ENCODE results near the gene GLIPR2. TPM values are rescaled to one million over a fixed set of nuclear protein-coding genes. Genes with fewer than 3 reads are reported as not detected.
"Not testable (repeated sequence)": the region's sequence is repeated elsewhere in the genome, so short reads cannot be mapped to it uniquely, and the experiment has no call there.

GLIPR2 gene
- total and polyA plus RNA-seq, 4 experiments from 2014 or later = 17.0 to 213 (median 79.5) TPM

DNA sequence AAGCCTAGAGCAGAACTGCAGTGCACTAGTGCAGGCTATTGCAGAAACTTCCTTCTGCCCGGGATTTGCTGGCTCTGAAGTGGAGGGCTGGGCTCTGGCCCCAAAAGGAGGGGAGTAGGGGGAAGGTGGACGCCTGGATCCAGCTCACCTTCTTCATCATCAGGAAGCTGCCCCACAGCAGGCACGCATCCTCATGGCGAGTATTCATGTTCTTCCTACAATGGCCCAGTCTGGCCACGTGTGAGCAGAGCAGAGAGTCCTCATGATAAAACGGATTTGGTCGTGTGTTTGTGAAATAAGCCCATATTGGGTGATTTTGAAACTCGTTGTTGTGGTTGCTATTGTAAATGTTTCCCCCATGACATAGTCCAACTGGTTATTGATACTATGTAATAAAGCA is 8.2 kb upstream of the GLIPR2 start:
- Mint-ChIP-seq H3K27me3 (no peaks in the 10 kb centered on the region), H3K4me3 (peak overlapping the region in 1 of 8 donors; percentile 5), H3K36me3 (no peaks in the 10 kb centered on the region), H3K9me3 (peaks cover 0 to 1% (median 0%) of the 10 kb centered on the region in 8 donors), H3K4me1 (peaks cover 16 to 35% (median 27%) of the 10 kb centered on the region in 4 donors), H3K27ac (peak overlapping the region in 4 of 7 donors; percentile 47 to 92 (median 67))
- no peaks in the 10 kb centered on the region for H3K36me3 ChIP-seq (ENCODE audit: insufficient read depth, low read length)
- no peak overlapping the region for H3K4me3 ChIP-seq (ENCODE audit: low read length in 2 of 2)
- POLR2A ChIA-PET (ENCODE audit: partially characterized antibody) = interaction anchor here (0.6 to 1.0 kb wide), 5 partner anchors 9 to 272 kb away, joined by 3 to 6 read pairs (median 3); partner anchors contain the start of genes GLIPR2 and RNF38
- H3K4me1 ChIP-seq (ENCODE audit: insufficient read depth, low read length) = peaks cover 33% of the 10 kb centered on the region
- CTCF ChIA-PET (ENCODE audit: partially characterized antibody) = interaction anchor here (1.4 to 3.1 kb wide), 3 partner anchors 25 to 38 kb away, joined by 4 to 22 read pairs (median 9); no protein-coding TSS in a partner anchor
- H3K27me3 ChIP-seq (ENCODE audit: insufficient read depth, low read length) = no peaks in the 10 kb centered on the region
- no peaks in the 10 kb centered on the region for H3K9me3 ChIP-seq (ENCODE audit: control insufficient read depth in 1 of 2, low read length in 2 of 2)
- DNase-seq = no peak
- intact Hi-C loops (cut with micrococcal nuclease) = no loop called here
- H3K27ac ChIP-seq (ENCODE audit: low read depth, low read length) = no peak overlapping the region

DNA sequence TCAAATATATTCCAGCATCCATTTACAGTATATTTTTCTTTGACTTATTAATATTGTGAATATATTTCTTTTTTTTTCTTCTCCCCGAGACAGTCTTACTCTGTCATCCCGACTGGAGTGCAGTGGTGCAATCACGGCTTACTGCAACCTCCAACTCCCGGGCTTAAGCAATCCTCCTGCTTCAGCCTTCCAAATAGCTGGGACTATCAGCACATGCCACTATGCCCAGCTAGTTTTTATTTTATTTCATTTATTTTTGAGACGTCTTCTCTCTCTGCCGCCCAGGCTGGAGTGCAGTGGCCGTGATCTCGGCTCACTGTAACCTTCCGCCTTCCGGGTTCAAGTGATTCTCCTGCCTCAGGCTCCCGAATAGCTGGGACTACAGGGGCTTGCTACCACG is 7.4 kb upstream of the GLIPR2 start:
- H3K27ac ChIP-seq (ENCODE audit: low read depth, low read length) = no peak overlapping the region
- Mint-ChIP-seq H3K36me3 (no peaks in the 10 kb centered on the region), H3K27ac (no peak overlapping the region), H3K4me1 (peaks cover 16 to 35% (median 27%) of the 10 kb centered on the region in 4 donors), H3K27me3 (no peaks in the 10 kb centered on the region), H3K4me3 (no peak overlapping the region), H3K9me3 (peaks cover 0 to 1% (median 0%) of the 10 kb centered on the region in 8 donors)
- no peak overlapping the region for H3K4me3 ChIP-seq (ENCODE audit: low read length in 2 of 2)
- ChIA-PET CTCF (ENCODE audit: partially characterized antibody) (interaction anchor here (1.1 to 3.1 kb wide), 3 partner anchors 27 to 38 kb away, joined by 3 to 22 read pairs (median 4); no protein-coding TSS in a partner anchor), POLR2A (ENCODE audit: partially characterized antibody) (no interaction called here)
- peaks cover 33% of the 10 kb centered on the region for H3K4me1 ChIP-seq (ENCODE audit: insufficient read depth, low read length)
- no peak for DNase-seq
- no peaks in the 10 kb centered on the region for H3K9me3 ChIP-seq (ENCODE audit: control insufficient read depth in 1 of 2, low read length in 2 of 2)
- H3K36me3 ChIP-seq (ENCODE audit: insufficient read depth, low read length) = no peaks in the 10 kb centered on the region
- intact Hi-C loops (cut with micrococcal nuclease) = no loop called here
- no peaks in the 10 kb centered on the region for H3K27me3 ChIP-seq (ENCODE audit: insufficient read depth, low read length)

DNA sequence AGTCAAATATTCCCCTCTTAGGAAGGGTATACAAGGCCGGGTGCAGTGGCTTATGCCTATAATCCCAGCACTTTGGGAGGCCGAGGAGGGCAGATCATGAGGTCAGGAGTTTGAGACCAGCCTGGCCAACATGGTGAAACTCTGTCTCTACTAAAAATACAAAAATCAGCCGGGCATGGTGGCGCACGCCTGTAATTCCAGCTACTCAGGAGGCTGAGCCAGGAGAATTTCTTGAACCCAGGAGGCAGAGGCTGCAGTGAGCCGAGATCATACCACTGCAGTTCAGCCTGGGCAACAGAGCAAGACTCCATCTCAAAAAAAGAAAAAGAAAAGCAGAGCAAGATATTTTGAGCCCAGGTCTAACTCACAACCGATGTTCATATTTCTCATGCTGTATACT is 4.9 kb upstream of the GLIPR2 start:
- H3K27me3 Mint-ChIP-seq; intact Hi-C loops (cut with micrococcal nuclease); H3K9me3 Mint-ChIP-seq; H3K36me3 Mint-ChIP-seq; H3K27ac ChIP-seq (ENCODE audit: low read depth, low read length); H3K4me3 ChIP-seq (ENCODE audit: low read length in 2 of 2); H3K9me3 ChIP-seq (ENCODE audit: control insufficient read depth in 1 of 2, low read length in 2 of 2); DNase-seq; H3K27ac Mint-ChIP-seq; H3K4me3 Mint-ChIP-seq; H3K27me3 ChIP-seq (ENCODE audit: insufficient read depth, low read length); H3K36me3 ChIP-seq (ENCODE audit: insufficient read depth, low read length): not testable (repeated sequence)
- ChIA-PET CTCF (ENCODE audit: partially characterized antibody) (interaction anchor here (2.2 to 3.0 kb wide), 2 partner anchors 29 to 32 kb away, joined by 5 to 17 read pairs; no protein-coding TSS in a partner anchor), POLR2A (ENCODE audit: partially characterized antibody) (interaction anchor here (1.4 kb wide), 1 partner anchor 17 kb away, joined by 4 read pairs; no protein-coding TSS in a partner anchor)
- peaks cover 26% of the 10 kb centered on the region for H3K4me1 ChIP-seq (ENCODE audit: insufficient read depth, low read length)
- H3K4me1 Mint-ChIP-seq = peaks cover 12 to 29% (median 19%) of the 10 kb centered on the region in 4 donors

DNA sequence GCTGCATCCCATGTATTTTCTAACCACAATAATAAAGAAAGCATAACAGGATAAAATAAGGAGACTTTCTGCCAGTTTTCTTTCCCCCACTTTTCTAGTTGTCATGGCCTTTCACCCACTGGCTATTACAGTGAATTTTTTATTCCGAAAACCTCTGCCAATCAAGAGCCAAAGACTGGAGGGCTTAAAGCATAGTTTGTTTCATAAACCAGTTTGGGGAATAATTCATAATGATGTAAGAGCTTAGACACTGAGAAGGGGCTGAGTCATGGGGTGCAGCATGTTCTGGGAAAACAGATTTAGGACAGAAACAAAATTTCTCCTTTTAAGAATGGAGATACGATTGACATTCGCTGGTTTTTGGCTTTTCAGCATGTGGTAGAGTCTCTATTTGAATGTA is 4.4 kb upstream of the GLIPR2 start:
- peaks cover 0 to 2% of the 10 kb centered on the region in 2 donors for H3K36me3 Mint-ChIP-seq
- H3K27me3 Mint-ChIP-seq = no peaks in the 10 kb centered on the region
- intact Hi-C loops (cut with micrococcal nuclease) = no loop called here
- H3K27me3 ChIP-seq (ENCODE audit: insufficient read depth, low read length) = no peaks in the 10 kb centered on the region
- H3K27ac Mint-ChIP-seq = no peak overlapping the region
- H3K27ac ChIP-seq (ENCODE audit: low read depth, low read length) = no peak overlapping the region
- peaks cover 10 to 27% (median 17%) of the 10 kb centered on the region in 4 donors for H3K4me1 Mint-ChIP-seq
- POLR2A ChIA-PET (ENCODE audit: partially characterized antibody) = interaction anchor here (1.4 kb wide), 1 partner anchor 17 kb away, joined by 4 read pairs; no protein-coding TSS in a partner anchor
- CTCF ChIA-PET (ENCODE audit: partially characterized antibody) = interaction anchor here (1.0 to 3.0 kb wide), 3 partner anchors 30 to 34 kb away, joined by 3 to 17 read pairs (median 5); no protein-coding TSS in a partner anchor
- no peak overlapping the region for H3K4me3 Mint-ChIP-seq
- H3K4me1 ChIP-seq (ENCODE audit: insufficient read depth, low read length) = peaks cover 25% of the 10 kb centered on the region
- no peak for DNase-seq
- no peak overlapping the region for H3K4me3 ChIP-seq (ENCODE audit: low read length in 2 of 2)
- peaks cover 0 to 1% (median 0%) of the 10 kb centered on the region in 8 donors for H3K9me3 Mint-ChIP-seq
- H3K9me3 ChIP-seq (ENCODE audit: control insufficient read depth in 1 of 2, low read length in 2 of 2) = no peaks in the 10 kb centered on the region
- H3K36me3 ChIP-seq (ENCODE audit: insufficient read depth, low read length) = no peaks in the 10 kb centered on the region

DNA sequence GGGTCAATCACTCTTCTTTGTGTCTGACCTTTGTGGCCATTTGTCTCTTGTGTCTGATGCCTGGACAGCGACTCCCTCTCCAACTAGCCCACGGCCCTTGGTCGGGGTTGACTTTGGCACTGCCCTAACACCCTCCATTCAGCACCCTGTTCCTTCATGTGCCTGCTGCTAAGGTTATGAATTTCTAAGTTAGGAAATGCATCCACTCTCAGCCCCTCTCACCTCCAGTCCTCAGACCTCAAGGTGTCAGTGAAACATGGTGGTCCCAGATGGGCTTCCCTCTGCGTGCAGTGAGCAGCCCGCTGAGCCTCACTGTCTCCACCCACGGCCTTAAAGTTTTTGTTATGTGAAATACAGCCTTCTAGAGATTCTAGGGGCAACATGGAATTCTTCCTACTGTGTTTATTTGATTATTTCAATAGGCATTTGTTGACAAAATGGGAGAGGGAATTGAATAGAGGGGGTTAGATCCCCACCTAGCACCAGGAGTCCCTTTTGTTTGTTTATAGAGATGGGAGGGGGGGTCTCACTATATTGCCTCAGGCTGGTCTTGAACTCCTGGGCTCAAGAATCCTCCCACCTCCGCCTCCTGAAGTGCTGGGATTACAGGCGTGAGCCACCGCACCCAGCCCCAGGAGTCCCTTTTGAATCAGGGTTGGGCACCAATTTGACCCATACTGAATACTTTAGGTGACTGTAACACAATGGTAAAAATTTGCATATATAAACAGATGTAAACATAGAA is 1.6 kb upstream of the GLIPR2 start:
- CTCF ChIA-PET (ENCODE audit: partially characterized antibody) = interaction anchor here (3.0 kb wide), 1 partner anchor 33 kb away, joined by 17 read pairs; no protein-coding TSS in a partner anchor

DNA sequence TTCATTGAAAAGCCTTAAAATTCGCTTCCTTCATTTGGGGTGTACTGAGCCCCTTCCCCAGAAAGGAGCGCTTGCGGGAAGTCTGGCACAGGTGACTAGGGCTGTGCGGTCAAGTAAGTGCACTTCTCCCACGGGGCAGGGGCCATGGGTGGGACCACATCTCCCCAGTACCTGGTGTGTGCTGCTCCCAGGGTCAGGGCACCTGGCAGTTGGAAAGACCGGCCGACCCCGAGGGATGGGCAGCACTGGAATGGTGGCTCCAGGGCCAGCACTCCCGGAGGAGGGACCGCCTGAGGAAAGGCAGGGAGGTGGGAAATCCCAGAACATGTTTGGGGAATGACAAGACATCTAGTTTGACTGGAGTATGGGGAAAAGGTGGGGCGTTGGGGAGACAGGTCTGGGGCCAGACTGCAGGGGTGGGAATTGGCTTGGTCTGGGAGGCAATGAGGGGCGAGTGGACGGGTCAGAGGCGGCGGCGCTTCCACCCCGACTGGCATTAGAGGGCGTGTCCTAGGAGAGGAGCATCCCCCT is 727 bp upstream of the GLIPR2 start:
- CTCF ChIA-PET (ENCODE audit: partially characterized antibody) = interaction anchor here (1.0 to 9.9 kb wide), 7 partner anchors 13 to 55 kb away, joined by 3 to 100 read pairs (median 7); partner anchors contain the start of gene CLTA
- H3K27me3 Mint-ChIP-seq = no peaks in the 10 kb centered on the region
- Histone ChIP-seq H3K9me3 (ENCODE audit: control insufficient read depth in 1 of 2, low read length in 2 of 2) (no peaks in the 10 kb centered on the region), H3K27me3 (ENCODE audit: insufficient read depth, low read length) (no peaks in the 10 kb centered on the region), H3K36me3 (ENCODE audit: insufficient read depth, low read length) (no peaks in the 10 kb centered on the region), H3K27ac (ENCODE audit: low read depth, low read length) (peak overlapping the region; percentile 77), H3K4me3 (ENCODE audit: low read length in 2 of 2) (peak overlapping the region in 1 of 2 donors; percentile 81), H3K4me1 (ENCODE audit: insufficient read depth, low read length) (peaks cover 48% of the 10 kb centered on the region)
- peaks cover 32 to 50% (median 42%) of the 10 kb centered on the region in 4 donors for H3K4me1 Mint-ChIP-seq
- peak overlapping the region; percentile 78 to 90 (median 83) for H3K4me3 Mint-ChIP-seq
- no peaks in the 10 kb centered on the region for H3K9me3 Mint-ChIP-seq
- peak overlapping the region in 6 of 7 donors; percentile 66 to 92 (median 86) for H3K27ac Mint-ChIP-seq
- intact Hi-C loops (cut with micrococcal nuclease) = loop anchor here (1.0 kb wide), 4 partner anchors 8 to 33 kb away; no protein-coding TSS in a partner anchor
- DNase-seq = no peak
- POLR2A ChIA-PET (ENCODE audit: partially characterized antibody) = interaction anchor here (0.8 to 9.3 kb wide), 8 partner anchors 8 to 43 kb away, joined by 4 to 159 read pairs (median 5); no protein-coding TSS in a partner anchor
- peaks cover 0 to 14% of the 10 kb centered on the region in 2 donors for H3K36me3 Mint-ChIP-seq

More for the DNA sequence above, 1.6 kb upstream of the GLIPR2 start:
- intact Hi-C loops (cut with micrococcal nuclease) = no loop called here
- Mint-ChIP-seq H3K36me3 (peaks cover 0 to 8% of the 10 kb centered on the region in 2 donors), H3K9me3 (no peaks in the 10 kb centered on the region), H3K4me3 (peak overlapping the region in 7 of 8 donors; percentile 78 to 90 (median 82)), H3K27me3 (no peaks in the 10 kb centered on the region), H3K27ac (peak overlapping the region in 5 of 7 donors; percentile 10 to 87 (median 62)), H3K4me1 (peaks cover 24 to 41% (median 33%) of the 10 kb centered on the region in 4 donors)
- DNase-seq = no peak
- H3K4me3 ChIP-seq (ENCODE audit: low read length in 2 of 2) = no peak overlapping the region
- H3K36me3 ChIP-seq (ENCODE audit: insufficient read depth, low read length) = no peaks in the 10 kb centered on the region
- H3K4me1 ChIP-seq (ENCODE audit: insufficient read depth, low read length) = peaks cover 39% of the 10 kb centered on the region
- no peaks in the 10 kb centered on the region for H3K9me3 ChIP-seq (ENCODE audit: control insufficient read depth in 1 of 2, low read length in 2 of 2)
- no peak overlapping the region for H3K27ac ChIP-seq (ENCODE audit: low read depth, low read length)
- POLR2A ChIA-PET (ENCODE audit: partially characterized antibody) = interaction anchor here (9.3 kb wide), 1 partner anchor 14 kb away, joined by 159 read pairs; no protein-coding TSS in a partner anchor
- H3K27me3 ChIP-seq (ENCODE audit: insufficient read depth, low read length) = no peaks in the 10 kb centered on the region

All from CD4-positive, alpha-beta memory T cell (primary cell).